HEK293 (cell line): ENCODE measurements around the gene TRAF1.

ENCODE experiments used
- CTCF ChIP-seq: fragments of 450-650 bp; formaldehyde crosslinking; IDR thresholded peaks from 2 replicates; pipeline ENCODE4 v1.5.1; 2016; ENCODE audit warnings: missing biosample characterization, missing genetic modification characterization
- GLI4 ChIP-seq: fragments of 450-650 bp; formaldehyde crosslinking; IDR thresholded peaks from 2 replicates; pipeline ENCODE4 v1.5.1; 2016; ENCODE audit warnings: missing biosample characterization, missing genetic modification characterization
- HOXA7 ChIP-seq: sonication (generic); formaldehyde crosslinking; IDR thresholded peaks from 2 replicates; pipeline ENCODE4 v1.8.1; 2022; ENCODE audit warnings: missing genetic modification reagents, borderline replicate concordance
- PATZ1 ChIP-seq: fragments of 450-650 bp; formaldehyde crosslinking; IDR thresholded peaks from 2 replicates; pipeline ENCODE4 v1.5.1; 2016; ENCODE audit warnings: missing biosample characterization, missing genetic modification characterization
- WT1 ChIP-seq: fragments of 450-650 bp; formaldehyde crosslinking; IDR thresholded peaks from 2 replicates; pipeline ENCODE4 v1.5.1; 2016; ENCODE audit warnings: missing biosample characterization, missing genetic modification characterization
- ZBTB10 ChIP-seq: fragments of 450-650 bp; formaldehyde crosslinking; IDR thresholded peaks from 2 replicates; pipeline ENCODE4 v1.5.1; 2016; ENCODE audit warnings: missing biosample characterization, missing genetic modification characterization
- ZBTB21 ChIP-seq: fragments of 450-650 bp; formaldehyde crosslinking; IDR thresholded peaks from 2 replicates; pipeline ENCODE4 v1.5.1; 2017; ENCODE audit warnings: missing biosample characterization, missing genetic modification characterization
- ZNF112 ChIP-seq: fragments of 450-650 bp; formaldehyde crosslinking; IDR thresholded peaks from 2 replicates; pipeline ENCODE4 v1.5.0; 2017; ENCODE audit warnings: missing biosample characterization, missing genetic modification characterization
- ZNF146 ChIP-seq: fragments of 450-650 bp; formaldehyde crosslinking; IDR thresholded peaks from 2 replicates; pipeline ENCODE4 v1.5.1; 2016; ENCODE audit warnings: missing biosample characterization, missing genetic modification characterization
- ZNF26 ChIP-seq: fragments of 450-650 bp; formaldehyde crosslinking; IDR thresholded peaks from 2 replicates; pipeline ENCODE4 v1.5.1; 2016; ENCODE audit warnings: missing biosample characterization, missing genetic modification characterization
- ZNF610 ChIP-seq: fragments of 450-650 bp; formaldehyde crosslinking; IDR thresholded peaks from 2 replicates; pipeline ENCODE4 v1.5.1; 2016; ENCODE audit warnings: missing biosample characterization, missing genetic modification characterization, borderline replicate concordance
- ZNF776 ChIP-seq: fragments of 450-650 bp; formaldehyde crosslinking; IDR thresholded peaks from 2 replicates; pipeline ENCODE4 v1.5.0; 2017; ENCODE audit warnings: missing biosample characterization, missing genetic modification characterization, borderline replicate concordance

GRCh38 chr9:120859361-120859760 is 67.2 kb downstream of the TRAF1 start:
- TF ChIP-seq CTCF (tag by site-specific recombination) = no peak
- no peak for TF ChIP-seq ZNF146 (tag by site-specific recombination)
- no peak for TF ChIP-seq ZNF610 (tag by site-specific recombination)
- no peak for TF ChIP-seq ZNF112 (tag by site-specific recombination)
- no peak for TF ChIP-seq WT1 (tag by site-specific recombination)
- TF ChIP-seq ZBTB21 (tag by site-specific recombination) = no peak
- no peak for TF ChIP-seq ZNF26
- no peak for TF ChIP-seq ZNF776 (tag by site-specific recombination)
- no peak for TF ChIP-seq ZBTB10 (tag by site-specific recombination)
- TF ChIP-seq HOXA7 (CRISPR knock-in tag) = no peak
- no peak for TF ChIP-seq GLI4
- TF ChIP-seq PATZ1 (tag by site-specific recombination) = no peak
